Muscle layer of duodenum (tissue), 2 donors: ENCODE measurements around the gene DDX59.

Experiments
- H3K27ac ChIP-seq: one replicate; pipeline ENCODE4 v1.7.0; 2013; ENCODE audit warnings: mild to moderate bottlenecking, low read length
- H3K27me3 ChIP-seq: one replicate; pipeline ENCODE4 v1.7.0; 2013; ENCODE audit warnings: low read depth, mild to moderate bottlenecking, control low read depth, low read length
- H3K36me3 ChIP-seq, 2 donors: one replicate each; pipeline ENCODE4 v1.7.0; 2013; ENCODE audit warnings: low read length in 2 of 2, control low read depth in 1 of 2, mild to moderate bottlenecking in 1 of 2; ENCODE audit not compliant: insufficient read depth in 2 of 2, control insufficient read depth in 1 of 2
- H3K4me1 ChIP-seq, 2 donors: one replicate each; pipeline ENCODE4 v1.7.0; 2013; ENCODE audit warnings: low read length in 2 of 2, mild to moderate bottlenecking in 2 of 2, control low read depth in 1 of 2, moderate library complexity in 1 of 2; ENCODE audit not compliant: insufficient read depth in 2 of 2, control insufficient read depth in 1 of 2
- H3K4me3 ChIP-seq, 2 donors: one replicate each; pipeline ENCODE4 v1.7.0; 2013; ENCODE audit warnings: low read length in 2 of 2, low read depth in 1 of 2, mild to moderate bottlenecking in 1 of 2
- H3K9me3 ChIP-seq, 2 donors: one replicate each; pipeline ENCODE4 v1.7.0; 2013; ENCODE audit warnings: low read length in 2 of 2, control low read depth in 1 of 2, mild to moderate bottlenecking in 1 of 2; ENCODE audit not compliant: control insufficient read depth in 1 of 2
- donor health status: healthy.

Gene DDX59

DNA sequence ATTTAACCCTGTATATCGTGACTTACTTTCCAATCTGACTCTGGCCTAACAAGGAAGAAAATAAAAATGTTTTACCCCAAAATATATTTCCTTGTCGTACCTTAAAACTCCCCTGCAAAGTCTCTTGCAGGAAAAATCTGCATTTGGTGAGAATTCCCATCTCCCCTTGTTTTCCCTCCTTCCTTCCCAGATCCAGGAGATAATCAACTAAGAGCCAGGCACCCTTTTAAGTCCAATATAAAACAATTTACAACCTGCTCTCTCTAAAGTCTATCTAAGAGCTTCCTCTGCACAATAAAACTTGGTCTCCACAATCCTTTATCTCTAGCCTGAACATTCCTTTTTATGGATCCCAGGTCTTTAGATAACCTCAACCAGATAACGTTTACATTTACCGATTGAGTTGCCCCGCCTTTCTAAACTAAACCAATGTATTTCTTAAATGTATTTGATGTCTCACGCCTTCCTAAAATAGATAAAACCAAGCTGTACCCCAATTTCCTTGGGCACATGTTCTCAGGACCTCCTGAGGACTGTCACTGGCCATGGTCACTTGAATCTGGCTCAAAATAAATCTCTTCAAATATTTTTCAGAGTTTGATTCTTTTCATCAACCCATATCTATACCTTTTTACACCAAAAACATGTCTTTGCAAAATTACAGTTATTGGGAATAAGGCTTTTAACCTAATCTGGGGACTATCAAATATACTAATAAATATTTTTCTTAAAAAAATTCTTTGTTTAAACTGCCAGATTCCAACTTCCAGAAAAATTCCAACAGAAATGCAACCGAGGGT lies 993 bp downstream of the DDX59 start:
- H3K27ac ChIP-seq: peak overlapping the region; percentile 80

DNA sequence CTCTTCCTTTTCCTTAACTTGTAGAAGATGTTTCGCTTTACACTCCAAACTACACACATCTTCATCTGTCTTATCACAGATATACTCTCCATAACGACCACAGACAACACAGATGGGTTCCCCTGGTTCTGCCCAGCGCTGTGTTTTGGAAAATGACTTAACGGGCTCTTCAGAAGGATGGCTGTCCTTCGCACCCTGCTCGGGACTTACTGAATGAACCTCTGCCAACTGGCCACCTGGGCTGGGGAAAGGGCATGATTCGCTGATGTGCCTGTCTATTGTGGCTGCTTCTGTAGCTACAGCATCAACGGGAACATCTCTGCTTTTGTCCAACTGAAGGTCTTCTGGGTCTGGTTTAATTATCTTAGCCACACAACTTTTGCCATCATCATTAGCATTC lies 3.4 kb downstream of the DDX59 start:
- Histone ChIP-seq H3K27me3 (no peaks in the 10 kb centered on the region), H3K27ac (no peak overlapping the region), H3K9me3 (no peaks in the 10 kb centered on the region), H3K4me1 (peaks cover 9 to 17% of the 10 kb centered on the region in 2 donors), H3K36me3 (peaks cover 12 to 22% of the 10 kb centered on the region in 2 donors), H3K4me3 (no peak overlapping the region)

More for the DNA sequence above, 993 bp downstream of the DDX59 start:
- Histone ChIP-seq H3K27me3 (no peaks in the 10 kb centered on the region), H3K36me3 (peaks cover 8 to 16% of the 10 kb centered on the region in 2 donors), H3K9me3 (no peaks in the 10 kb centered on the region), H3K4me1 (peaks cover 9 to 13% of the 10 kb centered on the region in 2 donors), H3K4me3 (peak overlapping the region; percentile 62 to 69)

DNA sequence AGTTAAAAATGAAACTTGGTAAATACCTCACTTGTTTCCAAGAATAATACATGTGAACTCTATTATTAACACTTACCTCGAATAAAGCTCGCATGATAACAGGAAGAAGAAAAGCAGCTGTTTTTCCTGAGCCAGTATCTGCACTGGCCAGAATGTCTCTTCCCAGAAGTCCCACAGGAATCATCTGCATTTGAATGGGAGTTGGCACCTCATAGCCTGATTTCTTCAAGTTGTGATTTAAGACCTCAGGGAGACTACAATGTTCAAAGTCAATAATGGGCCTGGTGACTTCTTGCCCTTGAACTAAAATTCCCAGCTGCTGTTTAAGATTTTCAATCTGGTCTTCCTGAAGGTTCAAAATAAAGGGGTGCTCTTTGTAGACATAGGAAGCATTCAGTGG lies 3.8 kb downstream of the DDX59 start:
- peaks cover 12 to 25% of the 10 kb centered on the region in 2 donors for H3K36me3 ChIP-seq
- H3K27ac ChIP-seq: no peak overlapping the region

DNA sequence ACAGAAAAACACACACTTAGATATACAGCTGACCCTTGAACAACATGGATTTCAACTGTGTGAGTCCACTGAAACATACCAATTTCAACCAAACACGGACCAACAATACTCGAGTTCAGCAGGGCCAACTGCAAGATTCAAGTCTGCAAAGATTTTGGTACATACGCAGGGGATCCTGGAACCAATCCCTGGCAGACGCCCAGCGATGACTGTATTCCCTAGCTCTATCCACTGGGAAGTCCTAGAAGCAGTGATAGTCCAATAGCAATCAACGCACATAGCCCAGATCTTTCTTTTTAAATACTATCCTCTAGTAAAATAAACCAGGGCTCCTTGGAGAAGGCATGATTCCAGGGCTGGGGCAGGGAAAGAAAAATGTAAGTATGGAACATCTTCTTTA lies 9.0 kb downstream of the DDX59 start:
- no peaks in the 10 kb centered on the region for H3K9me3 ChIP-seq
- no peak overlapping the region for H3K4me3 ChIP-seq
- no peaks in the 10 kb centered on the region for H3K27me3 ChIP-seq
- peaks cover 0 to 4% of the 10 kb centered on the region in 2 donors for H3K4me1 ChIP-seq
- no peak overlapping the region for H3K27ac ChIP-seq
- peaks cover 42 to 52% of the 10 kb centered on the region in 2 donors for H3K36me3 ChIP-seq

More for the DNA sequence above, 3.8 kb downstream of the DDX59 start:
- H3K27me3 ChIP-seq: no peaks in the 10 kb centered on the region
- peaks cover 5 to 17% of the 10 kb centered on the region in 2 donors for H3K4me1 ChIP-seq
- H3K4me3 ChIP-seq: no peak overlapping the region
- H3K9me3 ChIP-seq: no peaks in the 10 kb centered on the region

DNA sequence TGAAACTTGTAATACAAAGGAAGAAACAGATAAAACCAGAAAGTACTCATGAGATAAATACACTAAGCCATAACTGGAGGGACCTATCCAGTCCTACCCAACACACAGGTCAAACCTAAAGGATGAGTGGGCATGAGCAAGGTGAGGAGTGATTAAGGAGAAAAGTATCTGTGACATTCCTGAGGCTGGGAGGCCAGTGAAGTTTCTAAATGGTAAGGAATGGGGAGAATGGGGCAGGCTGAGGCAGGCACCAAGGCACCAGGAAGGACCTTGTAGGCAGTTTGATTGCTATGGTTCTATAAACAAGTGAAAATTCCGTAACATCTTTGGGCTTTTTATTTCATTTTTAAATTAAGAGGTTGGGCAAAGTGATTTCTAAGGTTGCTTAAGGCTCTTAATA lies 10.4 kb downstream of the DDX59 start:
- no peak overlapping the region for H3K27ac ChIP-seq
- H3K4me3 ChIP-seq: no peak overlapping the region
- H3K4me1 ChIP-seq: peaks cover 0 to 4% of the 10 kb centered on the region in 2 donors
- H3K36me3 ChIP-seq: peaks cover 44 to 61% of the 10 kb centered on the region in 2 donors
- H3K9me3 ChIP-seq: no peaks in the 10 kb centered on the region
- H3K27me3 ChIP-seq: no peaks in the 10 kb centered on the region

DNA sequence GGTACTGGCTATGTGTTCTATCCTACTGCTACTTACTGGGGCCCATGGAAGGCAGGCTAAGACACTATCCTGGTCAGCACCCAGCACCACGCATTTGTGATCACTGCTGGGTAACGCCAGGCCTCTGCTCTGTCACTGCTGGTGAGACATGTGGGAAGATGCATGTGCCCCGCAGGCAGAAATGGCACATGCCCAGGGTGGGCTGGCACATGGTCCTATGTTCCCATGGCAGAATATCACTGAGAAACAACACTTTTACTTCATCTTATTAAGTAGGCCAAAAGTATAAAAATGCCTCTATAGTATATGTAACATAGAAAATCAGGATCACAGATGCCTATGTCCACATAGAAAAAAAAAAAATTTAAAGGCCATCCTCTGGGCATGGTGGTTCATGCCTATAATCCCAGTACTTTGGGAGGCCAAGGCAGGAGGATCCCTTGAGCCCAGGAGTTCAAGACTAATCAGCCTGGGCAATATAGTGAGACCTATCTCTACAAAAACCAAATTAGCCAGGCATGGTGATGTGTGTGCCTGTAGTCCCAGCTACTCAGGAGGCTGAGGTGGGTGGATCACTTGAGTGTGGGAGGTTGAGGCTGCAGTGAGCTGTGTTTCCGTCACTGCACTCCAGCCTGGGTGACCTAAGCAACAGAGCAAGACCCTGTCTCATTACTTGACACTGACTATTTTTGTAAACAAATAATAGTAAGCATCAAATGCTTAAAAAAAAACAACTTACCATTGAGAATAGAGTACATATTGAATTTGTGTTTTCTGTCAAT lies 11.5 kb downstream of the DDX59 start:
- Histone ChIP-seq H3K36me3 (peaks cover 38 to 63% of the 10 kb centered on the region in 2 donors), H3K27ac (no peak overlapping the region), H3K9me3 (no peaks in the 10 kb centered on the region), H3K27me3 (no peaks in the 10 kb centered on the region), H3K4me3 (no peak overlapping the region), H3K4me1 (peaks cover 0 to 4% of the 10 kb centered on the region in 2 donors)

DNA sequence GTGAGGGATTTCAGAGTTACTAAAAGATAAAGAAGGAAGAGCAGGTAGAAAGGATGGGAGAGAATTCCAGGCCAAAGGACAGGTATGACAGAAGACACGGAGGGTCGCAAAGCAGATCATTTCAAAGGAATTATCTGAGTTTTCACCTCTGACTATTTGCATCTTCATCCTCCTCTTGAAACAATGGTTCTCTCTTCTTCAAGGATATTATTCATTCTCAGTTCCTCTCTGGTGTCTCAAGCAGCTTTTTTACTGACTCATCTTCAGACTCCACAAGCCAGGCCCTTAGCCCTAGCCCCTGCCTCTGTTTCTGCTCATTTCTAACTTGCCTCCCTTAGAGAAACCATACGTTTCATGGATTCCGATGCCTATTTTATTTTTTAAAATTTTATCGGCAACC lies 15.0 kb downstream of the DDX59 start:
- H3K27me3 ChIP-seq: no peaks in the 10 kb centered on the region
- H3K36me3 ChIP-seq: peaks cover 25 to 53% of the 10 kb centered on the region in 2 donors
- no peaks in the 10 kb centered on the region for H3K4me1 ChIP-seq
- no peaks in the 10 kb centered on the region for H3K9me3 ChIP-seq
- H3K4me3 ChIP-seq: no peak overlapping the region
- no peak overlapping the region for H3K27ac ChIP-seq

DNA sequence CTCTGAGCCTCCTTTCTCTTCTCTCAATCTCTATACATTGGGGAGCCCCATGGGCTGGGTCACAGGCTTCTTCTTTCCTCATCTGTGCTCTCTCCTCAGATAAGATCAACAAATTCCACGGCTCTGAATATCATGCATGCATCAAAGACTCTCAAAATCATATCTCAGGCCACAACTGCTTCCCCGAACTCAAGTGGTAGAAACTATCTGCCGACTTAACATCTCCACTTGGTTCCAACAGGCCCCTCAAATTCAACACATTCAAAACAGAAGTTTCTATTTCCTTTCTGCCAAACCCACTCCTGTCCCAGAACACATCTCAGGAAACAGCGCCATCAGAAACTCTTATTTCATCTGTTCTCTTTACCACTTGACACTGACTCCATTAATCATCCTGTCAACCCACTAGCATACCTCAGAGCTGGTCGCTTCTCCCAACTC lies 16.7 kb downstream of the DDX59 start:
- no peaks in the 10 kb centered on the region for H3K27me3 ChIP-seq
- no peak overlapping the region for H3K27ac ChIP-seq
- no peak overlapping the region for H3K4me3 ChIP-seq
- peaks cover 15 to 55% of the 10 kb centered on the region in 2 donors for H3K36me3 ChIP-seq
- H3K9me3 ChIP-seq: no peaks in the 10 kb centered on the region
- H3K4me1 ChIP-seq: no peaks in the 10 kb centered on the region

DNA sequence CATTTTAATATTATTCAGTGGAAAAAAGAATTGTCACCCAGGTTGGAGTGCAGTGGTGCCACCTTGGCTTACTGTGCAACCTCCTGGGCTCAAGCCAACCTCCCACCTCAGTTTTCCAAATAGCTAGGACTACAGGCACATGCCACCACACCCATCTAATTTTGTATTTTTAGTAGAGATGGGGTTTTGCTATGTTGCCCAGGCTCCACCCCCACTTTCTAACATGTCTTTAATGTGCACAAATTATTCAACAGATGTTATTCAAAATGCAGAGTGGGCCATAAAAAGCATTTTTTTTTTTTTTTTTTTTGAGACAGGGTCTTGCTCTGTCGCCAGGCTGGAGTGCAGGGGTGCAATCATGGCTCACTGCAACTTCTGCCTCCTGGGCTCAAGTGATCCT lies 17.3 kb downstream of the DDX59 start:
- H3K27me3 ChIP-seq: no peaks in the 10 kb centered on the region
- no peak overlapping the region for H3K27ac ChIP-seq
- peaks cover 12 to 53% of the 10 kb centered on the region in 2 donors for H3K36me3 ChIP-seq
- H3K9me3 ChIP-seq: no peaks in the 10 kb centered on the region
- H3K4me3 ChIP-seq: no peak overlapping the region
- H3K4me1 ChIP-seq: no peaks in the 10 kb centered on the region

DNA sequence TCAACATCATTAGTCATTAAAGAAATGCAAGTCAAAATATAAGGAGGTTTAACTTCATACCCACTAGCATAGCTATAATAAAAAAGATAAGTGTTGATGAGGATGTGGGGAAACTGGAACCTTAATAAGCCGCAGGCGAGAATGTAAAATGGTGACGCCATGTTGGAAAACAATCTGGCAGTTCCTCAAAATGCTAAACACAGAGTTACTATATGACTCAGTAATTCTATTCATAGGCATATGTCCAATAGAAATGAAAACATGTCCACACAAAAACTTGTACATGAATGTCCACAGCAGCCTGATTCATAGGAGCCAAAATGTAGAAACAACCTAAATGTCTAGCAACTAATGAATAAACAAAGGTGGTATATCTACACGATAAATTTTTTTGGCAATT lies 23.2 kb downstream of the DDX59 start:
- H3K27me3 ChIP-seq: no peaks in the 10 kb centered on the region
- no peaks in the 10 kb centered on the region for H3K9me3 ChIP-seq
- H3K4me3 ChIP-seq: no peak overlapping the region
- H3K4me1 ChIP-seq: no peaks in the 10 kb centered on the region
- peaks cover 5 to 26% of the 10 kb centered on the region in 2 donors for H3K36me3 ChIP-seq
- no peak overlapping the region for H3K27ac ChIP-seq

DNA sequence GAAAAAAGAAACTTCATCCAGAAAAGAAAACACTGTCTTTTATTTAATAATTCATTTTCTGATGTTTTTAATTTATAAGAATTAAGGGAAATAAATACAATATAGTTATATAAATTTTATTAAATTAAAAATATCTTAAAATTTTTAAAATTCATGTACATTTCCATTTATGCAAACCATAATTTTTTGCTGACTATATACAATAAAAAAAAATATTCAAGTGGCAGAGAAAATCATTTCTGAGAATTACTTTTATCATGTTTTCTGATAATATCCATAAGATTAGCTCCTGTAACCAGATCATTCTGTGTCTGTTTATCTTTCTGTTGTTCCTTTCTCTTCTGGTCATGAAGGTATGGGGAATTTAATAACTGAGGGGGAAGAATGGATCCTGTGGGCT lies 25.7 kb downstream of the DDX59 start:
- Histone ChIP-seq H3K4me1 (no peaks in the 10 kb centered on the region), H3K36me3 (peaks cover 5 to 22% of the 10 kb centered on the region in 2 donors)

More for the DNA sequence above, 25.7 kb downstream of the DDX59 start:
- no peaks in the 10 kb centered on the region for H3K27me3 ChIP-seq
- H3K4me3 ChIP-seq: no peak overlapping the region
- no peaks in the 10 kb centered on the region for H3K9me3 ChIP-seq
- no peak overlapping the region for H3K27ac ChIP-seq
